HuH-7 (cell line): ENCODE results near the gene TLX1.

Experiments used
- DNase-seq: peaks from one replicate; pipeline ENCODE4 v3.0.0; 2011; ENCODE audit warnings: low spot score

Gene TLX1

GRCh38 chr10:101130984-101131961 lies at the start of gene TLX1:
TSS of gene TLX1 (plus strand) at chr10:101131300. CDS start at chr10:101131542, 242 bp downstream.
- DNase-seq = peak; percentile 77

DNA sequence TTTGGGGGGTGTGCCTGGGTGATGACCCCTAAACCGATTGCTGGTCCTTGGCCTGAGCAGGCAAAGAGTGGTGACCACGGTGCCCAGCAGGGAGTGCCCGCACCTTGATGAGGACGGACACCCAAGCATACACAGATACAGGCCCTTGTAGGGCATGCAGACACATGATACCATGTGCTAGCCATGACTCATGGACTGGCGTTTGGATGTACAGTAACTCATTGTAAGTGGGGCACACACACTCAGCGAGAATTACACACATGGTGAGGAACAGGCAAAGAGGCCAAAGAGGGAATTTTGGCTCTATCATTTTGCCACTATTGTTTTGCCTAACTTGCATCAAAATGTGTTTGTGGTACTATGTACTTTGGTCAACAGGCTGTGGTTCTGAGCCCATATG lies 45.3 kb upstream of the TLX1 start:
- DNase-seq = no peak

GRCh38 chr10:101087376-101087775 lies 43.7 kb upstream of the TLX1 start:
- no peak for DNase-seq

GRCh38 chr10:101087965-101088364 lies 43.1 kb upstream of the TLX1 start:
- DNase-seq = no peak

GRCh38 chr10:101089520-101090299 lies 41.4 kb upstream of the TLX1 start:
- no peak for DNase-seq

DNA sequence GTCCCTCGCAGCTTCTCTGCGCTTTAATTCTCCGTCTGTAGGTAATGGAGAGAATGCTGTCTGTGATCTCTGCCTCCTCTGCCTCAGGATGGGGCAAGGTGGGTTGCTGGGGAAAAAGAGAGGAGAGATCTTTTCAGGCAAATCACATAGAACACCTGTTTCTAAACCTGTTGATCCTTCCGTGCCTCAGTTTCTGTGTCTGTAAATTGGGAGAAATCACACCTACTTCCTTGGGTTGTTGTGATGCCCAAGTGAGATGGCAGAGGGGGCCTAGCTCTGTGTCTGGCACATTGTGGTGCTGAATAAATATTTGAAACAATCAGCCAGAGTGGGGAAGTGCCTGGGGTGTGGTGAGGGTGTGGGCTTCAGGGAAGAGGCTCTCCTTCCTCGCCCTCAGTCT lies 40.5 kb upstream of the TLX1 start:
- no peak for DNase-seq

- no peak for DNase-seq
Observed at GRCh38 chr10:101091546-101092290, 39.4 kb upstream of the TLX1 start.

GRCh38 chr10:101092881-101093354 lies 38.2 kb upstream of the TLX1 start:
- peak; percentile 50 for DNase-seq

- DNase-seq = no peak
Observed at GRCh38 chr10:101094121-101094879, 36.8 kb upstream of the TLX1 start.

DNA sequence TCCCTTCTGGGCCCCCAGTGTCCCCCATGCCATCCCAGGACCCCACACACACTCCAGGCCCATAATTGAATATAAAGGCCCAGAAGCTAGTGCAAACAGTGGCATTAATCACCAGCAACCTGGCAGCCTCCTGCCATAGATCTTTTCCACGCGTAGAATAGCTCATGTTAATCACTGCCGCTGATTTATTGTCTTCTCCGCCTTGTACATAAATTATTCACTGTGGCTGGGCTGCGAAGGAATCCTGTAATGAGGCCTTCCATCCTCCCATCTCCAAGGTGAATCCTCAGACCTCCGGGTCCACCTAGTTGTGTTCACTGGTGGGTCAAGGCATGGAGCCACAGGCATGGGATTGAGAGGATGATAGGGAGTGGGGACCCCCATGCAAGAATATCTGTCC lies 36.1 kb upstream of the TLX1 start:
- DNase-seq = no peak

GRCh38 chr10:101095550-101096213 lies 35.4 kb upstream of the TLX1 start:
- peak; percentile 85 for DNase-seq

GRCh38 chr10:101096378-101096777 lies 34.7 kb upstream of the TLX1 start:
- DNase-seq = no peak

- DNase-seq = no peak
Observed at GRCh38 chr10:101097881-101098280, 33.2 kb upstream of the TLX1 start.

GRCh38 chr10:101099901-101100300 lies 31.2 kb upstream of the TLX1 start:
- no peak for DNase-seq

GRCh38 chr10:101101372-101101881 lies 29.7 kb upstream of the TLX1 start:
- no peak for DNase-seq

GRCh38 chr10:101103430-101103829 lies 27.7 kb upstream of the TLX1 start:
- no peak for DNase-seq

GRCh38 chr10:101106351-101106750 lies 24.7 kb upstream of the TLX1 start:
- no peak for DNase-seq

DNA sequence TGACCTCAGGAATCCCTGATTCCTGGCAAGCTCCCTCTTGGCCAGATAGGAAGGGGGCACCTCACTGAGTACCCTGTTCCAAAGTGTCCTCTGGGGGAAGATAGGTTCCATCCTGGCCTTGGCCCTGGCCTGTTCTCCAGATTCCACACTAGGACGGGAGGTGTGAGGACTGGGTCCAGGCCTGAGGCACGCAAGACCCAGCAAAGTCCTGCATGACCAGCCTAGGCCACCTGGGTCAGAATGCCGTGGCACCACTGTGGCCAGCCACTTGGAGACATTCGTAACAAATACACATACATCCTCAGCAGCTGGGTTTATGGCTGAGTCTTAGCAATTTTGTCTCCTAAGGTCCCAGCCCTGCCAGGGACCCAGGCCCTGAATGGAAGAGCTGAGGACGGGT lies 23.3 kb upstream of the TLX1 start:
- no peak for DNase-seq

GRCh38 chr10:101110856-101111523 lies 20.1 kb upstream of the TLX1 start:
- DNase-seq = no peak

- DNase-seq = no peak
Observed at GRCh38 chr10:101111547-101111946, 19.6 kb upstream of the TLX1 start.
